Loucy (cell line): Measurements from ENCODE around the gene SIRT1.
"Not testable (repeated sequence)": the region's sequence is repeated elsewhere in the genome, so short reads cannot be mapped to it uniquely, and the experiment has no call there.

Source experiments
- EZH2phosphoT487 ChIP-seq: fragments of 200-600 bp; IDR thresholded peaks from 2 replicates; pipeline ENCODE4 v1.6.1; 2018; ENCODE audit warnings: antibody characterized with exemption, mild to moderate bottlenecking, moderate library complexity, borderline replicate concordance
- TF ChIP-seq, protein P1 (sequence below): fragments of 200-600 bp; sonication (generic); conservative IDR thresholded peaks from 2 replicates; pipeline ENCODE4 v1.5.1; 2014; ENCODE audit warnings: mild to moderate bottlenecking, antibody characterized with exemption, low read length

DNA sequence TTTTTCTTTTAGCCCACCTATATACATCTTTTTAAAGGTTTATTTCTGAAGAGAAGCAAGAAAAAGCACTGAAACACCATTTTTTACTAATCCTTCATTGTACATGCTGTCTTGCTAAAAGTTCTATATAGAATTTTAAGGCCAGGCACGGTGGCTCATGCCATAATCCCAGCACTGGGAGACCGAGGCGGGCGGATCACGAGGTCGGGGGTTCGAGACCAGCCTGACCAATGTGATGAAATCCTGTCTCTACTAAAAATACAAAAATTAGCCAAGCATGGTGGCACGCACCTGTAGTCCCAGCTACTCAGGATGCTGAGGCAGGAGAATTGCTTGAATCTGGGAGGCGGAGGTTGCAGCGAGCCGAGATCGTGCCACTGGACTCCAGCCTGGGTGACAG lies 44.9 kb upstream of the SIRT1 start:
- TF ChIP-seq, protein P1, sequence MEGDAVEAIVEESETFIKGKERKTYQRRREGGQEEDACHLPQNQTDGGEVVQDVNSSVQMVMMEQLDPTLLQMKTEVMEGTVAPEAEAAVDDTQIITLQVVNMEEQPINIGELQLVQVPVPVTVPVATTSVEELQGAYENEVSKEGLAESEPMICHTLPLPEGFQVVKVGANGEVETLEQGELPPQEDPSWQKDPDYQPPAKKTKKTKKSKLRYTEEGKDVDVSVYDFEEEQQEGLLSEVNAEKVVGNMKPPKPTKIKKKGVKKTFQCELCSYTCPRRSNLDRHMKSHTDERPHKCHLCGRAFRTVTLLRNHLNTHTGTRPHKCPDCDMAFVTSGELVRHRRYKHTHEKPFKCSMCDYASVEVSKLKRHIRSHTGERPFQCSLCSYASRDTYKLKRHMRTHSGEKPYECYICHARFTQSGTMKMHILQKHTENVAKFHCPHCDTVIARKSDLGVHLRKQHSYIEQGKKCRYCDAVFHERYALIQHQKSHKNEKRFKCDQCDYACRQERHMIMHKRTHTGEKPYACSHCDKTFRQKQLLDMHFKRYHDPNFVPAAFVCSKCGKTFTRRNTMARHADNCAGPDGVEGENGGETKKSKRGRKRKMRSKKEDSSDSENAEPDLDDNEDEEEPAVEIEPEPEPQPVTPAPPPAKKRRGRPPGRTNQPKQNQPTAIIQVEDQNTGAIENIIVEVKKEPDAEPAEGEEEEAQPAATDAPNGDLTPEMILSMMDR, result not testable (repeated sequence)
- TF ChIP-seq EZH2phosphoT487, result not testable (repeated sequence)
